HG02870 (cell line): ENCODE results near the gene CCDC83.
"Not testable (repeated sequence)": the region's sequence is repeated elsewhere in the genome, so short reads cannot be mapped to it uniquely, and the experiment has no call there.

ENCODE experiments used
- ATAC-seq: cut with Tn5 transposase; IDR thresholded peaks from one replicate; pipeline ENCODE4 v1.9.1; 2021; ENCODE audit warnings: mild to moderate bottlenecking, moderate library complexity; ENCODE audit not compliant: unreplicated experiment

Gene CCDC83

GRCh38 chr11:85939099-85940015, 84.2 kb downstream of the CCDC83 start:
- ATAC-seq: no peak

GRCh38 chr11:85941380-85941973, 86.3 kb downstream of the CCDC83 start:
- ATAC-seq: peak; percentile 69

- ATAC-seq: no peak
These were observed 90.1 kb downstream of the CCDC83 start for GRCh38 chr11:85945296-85945695.

GRCh38 chr11:85945788-85946187, 90.6 kb downstream of the CCDC83 start:
- no peak for ATAC-seq

- ATAC-seq: no peak
These were observed 91.0 kb downstream of the CCDC83 start for GRCh38 chr11:85946221-85946620.

GRCh38 chr11:85947431-85948272, 92.5 kb downstream of the CCDC83 start:
- ATAC-seq: peak; percentile 41

- ATAC-seq: peak; percentile 44
These were observed 93.7 kb downstream of the CCDC83 start for GRCh38 chr11:85948884-85949283.

GRCh38 chr11:85949798-85950197, 94.6 kb downstream of the CCDC83 start:
- no peak for ATAC-seq

- no peak for ATAC-seq
These were observed 95.3 kb downstream of the CCDC83 start for GRCh38 chr11:85950317-85951048.

- no peak for ATAC-seq
These were observed 95.8 kb downstream of the CCDC83 start for GRCh38 chr11:85951049-85951405.

GRCh38 chr11:85951428-85952107, 96.4 kb downstream of the CCDC83 start:
- ATAC-seq: no peak

GRCh38 chr11:85952108-85952485, 96.9 kb downstream of the CCDC83 start:
- ATAC-seq: not testable (repeated sequence)

- no peak for ATAC-seq
These were observed 98.4 kb downstream of the CCDC83 start for GRCh38 chr11:85953491-85954143.

GRCh38 chr11:85955531-85955930, 100.3 kb downstream of the CCDC83 start:
- no peak for ATAC-seq

GRCh38 chr11:85960678-85961077, 105.5 kb downstream of the CCDC83 start:
- no peak for ATAC-seq

GRCh38 chr11:85961130-85961529, 105.9 kb downstream of the CCDC83 start:
- no peak for ATAC-seq

GRCh38 chr11:85961930-85962363, 106.8 kb downstream of the CCDC83 start:
- ATAC-seq: no peak

GRCh38 chr11:85965202-85965601, 110.0 kb downstream of the CCDC83 start:
- ATAC-seq: no peak

GRCh38 chr11:85967457-85967856, 112.3 kb downstream of the CCDC83 start:
- ATAC-seq: no peak
